K562 (cell line): ENCODE measurements around the gene LHFPL5. TPM values are rescaled to one million over a fixed set of nuclear protein-coding genes. Genes with fewer than 3 reads are reported as not detected.
A peak's percentile ranks its signal among the peaks of the same experiment; 100 is the strongest.

Experiments
- BMI1 ChIP-seq: fragments of 150-350 bp; IDR thresholded peaks from 2 replicates; pipeline ENCODE4 v1.6.1; 2014; ENCODE audit warnings: low read length
- ETV1 ChIP-seq: fragments of 450-650 bp; conservative IDR thresholded peaks from 2 replicates; pipeline ENCODE4 v1.6.1; 2016; ENCODE audit warnings: missing genetic modification characterization, control low read depth, low read depth, missing compliant biosample characterization
- EWSR1 ChIP-seq: fragments of 450-650 bp; IDR thresholded peaks from 2 replicates; pipeline ENCODE4 v1.6.1; 2018; ENCODE audit warnings: borderline replicate concordance, mild to moderate bottlenecking, low read depth, moderate library complexity; ENCODE audit not compliant: partially characterized antibody
- FOXP1 ChIP-seq: sonication (generic); formaldehyde crosslinking; IDR thresholded peaks from 2 replicates; pipeline ENCODE4 v1.8.0; 2022; ENCODE audit warnings: mild to moderate bottlenecking, missing genetic modification reagents
- GTF2A2 ChIP-seq: IDR thresholded peaks from 2 replicates; pipeline ENCODE4 v1.6.1; 2016; ENCODE audit warnings: mild to moderate bottlenecking, missing genetic modification characterization, missing compliant biosample characterization
- HCFC1 ChIP-seq: IDR thresholded peaks from 2 replicates; pipeline ENCODE4 v1.6.1; 2012; ENCODE audit warnings: low read depth, low read length, improper control_type of control experiment
- HMG20A ChIP-seq: fragments of 450-650 bp; formaldehyde crosslinking; conservative IDR thresholded peaks from 2 replicates; pipeline ENCODE4 v1.4.0; 2020; ENCODE audit warnings: mild to moderate bottlenecking, mixed read lengths
- HNRNPH1 ChIP-seq: fragments of 200-400 bp; formaldehyde crosslinking; optimal IDR thresholded peaks from 2 replicates; pipeline ENCODE3; 2017; ENCODE audit warnings: low read depth, mild to moderate bottlenecking, low read length, moderate library complexity
- JUN ChIP-seq, 2 experiments: sonication (generic) in 1 of 2; formaldehyde crosslinking in 1 of 2; IDR thresholded peaks; 2 replicates each; pipeline versions ENCODE4 v1.6.1 to v1.8.0; 2012 to 2022; ENCODE audit warnings: borderline replicate concordance in 2 of 2, mild to moderate bottlenecking in 2 of 2, improper control_type of control experiment in 1 of 2, low read depth in 1 of 2, low read length in 1 of 2, missing genetic modification reagents in 1 of 2
- RHOXF2B ChIP-seq: fragments of 250-450 bp; sonication (Bioruptor Pico); conservative IDR thresholded peaks from 2 replicates; pipeline ENCODE4 v1.5.1; 2021
- SMAD2 ChIP-seq: fragments of 150-350 bp; IDR thresholded peaks from 2 replicates; pipeline ENCODE4 v1.6.1; 2014; ENCODE audit warnings: low read depth, mild to moderate bottlenecking, low read length
- SRSF3 ChIP-seq: fragments of 200-400 bp; formaldehyde crosslinking; IDR thresholded peaks from 2 replicates; pipeline ENCODE4 v1.6.1; 2016; ENCODE audit warnings: mild to moderate bottlenecking, low read length, moderate library complexity; ENCODE audit not compliant: insufficient read depth
- TAF9B ChIP-seq: fragments of 450-650 bp; IDR thresholded peaks from 2 replicates; pipeline ENCODE4 v1.6.1; 2018; ENCODE audit warnings: mild to moderate bottlenecking; ENCODE audit not compliant: partially characterized antibody
- YY1 ChIP-seq, 3 experiments: IDR thresholded peaks; 2 replicates each; pipeline ENCODE4 v1.6.1; 2011; ENCODE audit warnings: low read length in 2 of 3, mild to moderate bottlenecking in 2 of 3, moderate library complexity in 2 of 3, borderline replicate concordance in 1 of 3, control low read depth in 1 of 3, low read depth in 1 of 3; ENCODE audit not compliant: insufficient read depth in 3 of 3, insufficient replicate concordance in 2 of 3, control insufficient read depth in 1 of 3, insufficient read length in 1 of 3; ENCODE audit errors: extremely low read depth in 1 of 3
- ZBTB17 ChIP-seq: fragments of 450-650 bp; formaldehyde crosslinking; IDR thresholded peaks from 2 replicates; pipeline ENCODE4 v1.4.0; 2020; ENCODE audit warnings: mild to moderate bottlenecking
- ZBTB26 ChIP-seq: fragments of 450-650 bp; formaldehyde crosslinking; IDR thresholded peaks from 2 replicates; pipeline ENCODE4 v1.4.0; 2022; ENCODE audit warnings: missing genetic modification characterization
- ZBTB49 ChIP-seq: sonication (generic); formaldehyde crosslinking; IDR thresholded peaks from 2 replicates; pipeline ENCODE4 v1.8.0; 2022; ENCODE audit warnings: missing genetic modification reagents, mild to moderate bottlenecking, borderline replicate concordance
- ZC3H11A ChIP-seq: IDR thresholded peaks from 2 replicates; pipeline ENCODE4 v1.6.1; 2012; ENCODE audit warnings: low read depth, low read length, improper control_type of control experiment
- ZFP1 ChIP-seq: fragments of 450-650 bp; formaldehyde crosslinking; IDR thresholded peaks from 2 replicates; pipeline ENCODE4 v1.4.0; 2020; ENCODE audit warnings: mild to moderate bottlenecking, mixed read lengths
- ZFX ChIP-seq: sonication (generic); formaldehyde crosslinking; IDR thresholded peaks from 2 replicates; pipeline ENCODE4 v1.8.0; 2022; ENCODE audit warnings: mild to moderate bottlenecking, missing genetic modification reagents, moderate library complexity
- ZNF740 ChIP-seq, 3 experiments: fragments of 200-800 bp in 1 of 3; sonication (Bioruptor generic) in 1 of 3; sonication (generic) in 1 of 3; formaldehyde crosslinking in 1 of 3; IDR thresholded peaks; 2 replicates each; pipeline versions ENCODE4 v1.6.1 to v1.8.0; 2016 to 2022; ENCODE audit warnings: mild to moderate bottlenecking in 2 of 3, missing compliant biosample characterization in 2 of 3, missing genetic modification characterization in 2 of 3, missing genetic modification reagents in 1 of 3
- ZNF75A ChIP-seq: fragments of 450-650 bp; formaldehyde crosslinking; IDR thresholded peaks from 2 replicates; pipeline ENCODE4 v1.4.0; 2020; ENCODE audit warnings: mild to moderate bottlenecking
- ZSCAN32 ChIP-seq: fragments of 450-650 bp; formaldehyde crosslinking; IDR thresholded peaks from 2 replicates; pipeline ENCODE4 v1.4.0; 2020; ENCODE audit warnings: mild to moderate bottlenecking, moderate library complexity
- polyA plus RNA-seq, 8 experiments: library from polyadenylated mRNA; depleted of rRNA in 4 of 8; stranded (reverse) in 5 of 8; unstranded in 3 of 8; fragments of >200 nt; fragmentation: Nextera tagmentation in 2 of 8; fragmentation: Illumina TruSeq in 1 of 8; extraction: Ambion mirVana in 2 of 8; extraction: Trizol in 1 of 8; gene quantifications; 2 replicates each; pipeline versions ENCODE4 v1.2.1 to v1.2.3, GENCODE V29; 2011 to 2014; ENCODE audit warnings: inconsistent platforms in 1 of 8, missing spikeins in 1 of 8
- total RNA-seq, 7 experiments: library from RNA; depleted of rRNA in 6 of 7; stranded (reverse); fragments of >200 nt in 6 of 7; fragmentation: Illumina TruSeq in 2 of 7; extraction: Trizol in 2 of 7; gene quantifications; 2 replicates each; pipeline versions ENCODE4 v1.2.1 to v1.2.3, GENCODE V29; 2011 to 2021; ENCODE audit warnings: low replicate concordance in 1 of 7

Gene LHFPL5
- total and polyA plus RNA-seq, 9 of the 15 experiments (the other 6 are each of a cell fraction or from before 2014, with no cell fraction given): not detected

GRCh38 chr6:35804996-35805736, at the start of gene LHFPL5 (continued):
- TF ChIP-seq YY1 (IDR thresholded peaks at IDR 0.05; ENCODE audit: borderline replicate concordance in 1 of 3, control insufficient read depth in 1 of 3, extremely low read depth in 1 of 3, insufficient read depth in 3 of 3, insufficient read length in 1 of 3, insufficient replicate concordance in 2 of 3, low read depth in 1 of 3, low read length in 2 of 3) (peak in 1 of 3 experiments; percentile 16), FOXP1 (CRISPR knock-in tag) (peak; percentile 89; the same call in 1 of the 2 replicates), ZNF75A (CRISPR knock-in tag) (no peak), ZC3H11A (no peak), SMAD2 (no peak), HNRNPH1 (no peak), HMG20A (CRISPR knock-in tag) (no peak), HCFC1 (no peak), ETV1 (peak; percentile 81), ZSCAN32 (no peak), ZBTB26 (CRISPR knock-in tag) (no peak), ZBTB17 (CRISPR knock-in tag) (0 out of 2 replicates have a peak, but pooled peaks have one; percentile 66), RHOXF2B (CRISPR knock-in tag) (no peak), ZBTB49 (CRISPR knock-in tag) (peak; percentile 87), BMI1 (no peak), SRSF3 (no peak), TAF9B (no peak), ZFX (peak; percentile 19; the same call in 1 of the 2 replicates), JUN (IDR thresholded peaks at IDR 0.05; ENCODE audit: borderline replicate concordance, low read depth, low read length) (no peak), JUN (CRISPR knock-in tag; IDR thresholded peaks at IDR 0.05; ENCODE audit: borderline replicate concordance) (no peak), EWSR1 (no peak), ZNF740 (CRISPR knock-in tag; IDR thresholded peaks at IDR 0.05) (no peak), ZNF740 (tag; IDR thresholded peaks at IDR 0.05) (no peak), ZFP1 (CRISPR knock-in tag) (no peak), GTF2A2 (no peak)
